ENCODE results near the gene YIF1B. TPM values are rescaled to one million over a fixed set of nuclear protein-coding genes. Genes with fewer than 3 reads are reported as not detected.

The YIF1B gene
- total and polyA plus RNA-seq, 9 of the 15 experiments (the other 6 are each of a cell fraction or from before 2014, with no cell fraction given), result 8.5 to 586 (median 323) TPM

DNA sequence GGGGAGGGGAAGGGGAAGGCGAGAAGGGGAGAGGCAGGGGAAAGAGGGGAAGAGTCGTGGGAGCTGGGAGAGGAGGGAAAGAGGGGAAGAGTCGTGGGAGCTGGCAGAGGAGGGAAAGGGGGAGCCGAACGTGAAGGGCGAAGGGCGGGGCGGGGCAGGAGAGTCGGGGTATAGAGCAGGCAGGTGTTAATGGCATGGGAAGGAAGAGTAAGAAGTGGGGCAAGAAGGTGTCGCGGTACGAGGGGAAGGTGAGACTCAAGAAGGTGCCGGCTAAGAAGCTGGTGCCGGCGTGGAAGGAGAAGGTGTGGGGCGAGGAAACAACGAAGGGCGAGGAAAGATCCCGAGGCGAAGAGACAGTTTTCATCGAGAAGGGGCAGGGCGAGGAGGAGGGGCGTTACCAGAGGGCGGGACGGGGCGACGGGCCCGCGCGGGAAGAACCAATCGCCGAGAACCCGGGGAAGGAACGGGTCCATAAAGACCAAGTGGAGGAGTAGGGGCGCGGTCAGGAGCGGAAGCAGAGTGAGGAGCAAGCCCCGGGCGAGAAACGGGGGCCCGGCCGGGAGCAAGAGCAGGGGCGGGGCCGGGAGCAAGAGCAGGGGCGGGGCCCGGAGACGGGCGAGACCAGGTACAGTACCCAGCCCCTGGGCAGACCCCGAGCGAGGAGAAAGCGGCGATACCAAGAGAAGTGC is 20.3 kb upstream of the YIF1B start (continued):
- TF ChIP-seq, protein P1, sequence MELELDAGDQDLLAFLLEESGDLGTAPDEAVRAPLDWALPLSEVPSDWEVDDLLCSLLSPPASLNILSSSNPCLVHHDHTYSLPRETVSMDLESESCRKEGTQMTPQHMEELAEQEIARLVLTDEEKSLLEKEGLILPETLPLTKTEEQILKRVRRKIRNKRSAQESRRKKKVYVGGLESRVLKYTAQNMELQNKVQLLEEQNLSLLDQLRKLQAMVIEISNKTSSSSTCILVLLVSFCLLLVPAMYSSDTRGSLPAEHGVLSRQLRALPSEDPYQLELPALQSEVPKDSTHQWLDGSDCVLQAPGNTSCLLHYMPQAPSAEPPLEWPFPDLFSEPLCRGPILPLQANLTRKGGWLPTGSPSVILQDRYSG (tag; conservative IDR thresholded peaks at IDR 0.05; ENCODE audit: low read depth), result no peak
- TF ChIP-seq SMAD1 (IDR thresholded peaks at IDR 0.05; ENCODE audit: low read depth, low read length, partially characterized antibody), result no peak
- no peak for TF ChIP-seq ZNF165 (CRISPR knock-in tag; IDR thresholded peaks at IDR 0.05; ENCODE audit: borderline replicate concordance)
- no peak for TF ChIP-seq EP300 (IDR thresholded peaks at IDR 0.05; ENCODE audit: low read length)
- TF ChIP-seq, protein P2, sequence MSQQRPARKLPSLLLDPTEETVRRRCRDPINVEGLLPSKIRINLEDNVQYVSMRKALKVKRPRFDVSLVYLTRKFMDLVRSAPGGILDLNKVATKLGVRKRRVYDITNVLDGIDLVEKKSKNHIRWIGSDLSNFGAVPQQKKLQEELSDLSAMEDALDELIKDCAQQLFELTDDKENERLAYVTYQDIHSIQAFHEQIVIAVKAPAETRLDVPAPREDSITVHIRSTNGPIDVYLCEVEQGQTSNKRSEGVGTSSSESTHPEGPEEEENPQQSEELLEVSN (IDR thresholded peaks at IDR 0.05; ENCODE audit: borderline replicate concordance in 1 of 2, extremely low read depth in 1 of 2, insufficient read depth in 1 of 2, insufficient read length in 1 of 2, low read depth in 1 of 2, low read length in 1 of 2, poor library complexity in 1 of 2, severe bottlenecking in 1 of 2), result peak in 1 of 2 experiments; percentile 54
- peak; percentile 67 for TF ChIP-seq POLR2G (IDR thresholded peaks at IDR 0.05; ENCODE audit: low read depth, low read length)
- TF ChIP-seq, protein P3, sequence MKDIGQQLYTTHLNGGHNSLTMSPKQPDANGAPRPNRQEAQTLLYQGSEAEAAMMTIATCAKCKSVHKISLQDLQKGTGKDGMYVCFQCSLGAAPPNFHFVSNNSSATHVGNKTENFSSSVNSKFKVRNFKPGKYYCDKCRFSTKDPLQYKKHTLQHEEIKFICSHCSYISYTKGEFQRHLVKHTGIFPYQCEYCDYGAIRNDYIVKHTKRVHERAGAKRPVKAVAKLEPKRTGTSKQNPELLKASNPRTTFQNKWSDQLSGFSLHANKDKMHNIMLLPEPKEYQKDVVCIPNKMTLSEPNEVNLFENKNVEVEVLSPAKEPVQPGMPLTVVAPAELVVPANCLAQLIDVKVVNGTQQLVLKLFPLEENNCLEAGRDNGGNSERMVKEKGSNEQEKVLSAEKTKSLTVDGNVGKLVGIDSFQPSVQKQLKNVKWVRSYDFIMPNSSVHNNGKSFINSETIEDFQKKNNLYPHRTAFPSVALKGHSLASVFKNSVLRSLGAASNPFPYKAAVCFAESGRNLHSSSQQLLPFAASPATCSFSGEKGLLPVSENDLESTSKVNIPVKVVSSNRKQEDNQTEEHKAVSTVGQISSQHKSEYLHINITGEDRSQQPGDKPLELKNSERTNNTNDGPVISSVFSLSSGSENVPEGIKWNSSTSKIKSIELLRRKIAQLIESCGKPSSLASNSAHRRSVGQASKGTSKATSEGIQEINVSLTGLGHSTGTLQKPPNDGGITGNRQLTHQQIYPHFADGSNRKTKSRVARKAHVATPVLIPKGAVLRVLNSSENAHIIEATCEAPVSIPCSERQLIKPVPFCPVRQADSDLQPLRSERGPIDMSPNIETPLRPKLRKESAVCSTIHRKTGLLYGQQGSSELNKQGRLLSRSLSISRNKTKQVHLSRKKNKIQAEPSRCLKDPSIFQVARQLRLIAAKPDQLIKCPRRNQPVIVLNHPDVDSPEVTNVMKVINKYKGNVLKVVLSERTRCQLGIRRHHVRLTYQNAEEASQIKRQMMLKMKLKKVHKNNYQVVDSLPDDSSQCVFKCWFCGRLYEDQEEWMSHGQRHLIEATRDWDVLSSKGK (CRISPR knock-in tag; IDR thresholded peaks at IDR 0.05), result no peak
- TF ChIP-seq ZBTB7A (IDR thresholded peaks at IDR 0.05; ENCODE audit: borderline replicate concordance, control insufficient read depth, low read depth, low read length), result no peak
- TF ChIP-seq, protein P4, sequence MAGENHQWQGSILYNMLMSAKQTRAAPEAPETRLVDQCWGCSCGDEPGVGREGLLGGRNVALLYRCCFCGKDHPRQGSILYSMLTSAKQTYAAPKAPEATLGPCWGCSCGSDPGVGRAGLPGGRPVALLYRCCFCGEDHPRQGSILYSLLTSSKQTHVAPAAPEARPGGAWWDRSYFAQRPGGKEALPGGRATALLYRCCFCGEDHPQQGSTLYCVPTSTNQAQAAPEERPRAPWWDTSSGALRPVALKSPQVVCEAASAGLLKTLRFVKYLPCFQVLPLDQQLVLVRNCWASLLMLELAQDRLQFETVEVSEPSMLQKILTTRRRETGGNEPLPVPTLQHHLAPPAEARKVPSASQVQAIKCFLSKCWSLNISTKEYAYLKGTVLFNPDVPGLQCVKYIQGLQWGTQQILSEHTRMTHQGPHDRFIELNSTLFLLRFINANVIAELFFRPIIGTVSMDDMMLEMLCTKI (IDR thresholded peaks at IDR 0.05; ENCODE audit: partially characterized antibody), result no peak
- TF ChIP-seq, protein P5, sequence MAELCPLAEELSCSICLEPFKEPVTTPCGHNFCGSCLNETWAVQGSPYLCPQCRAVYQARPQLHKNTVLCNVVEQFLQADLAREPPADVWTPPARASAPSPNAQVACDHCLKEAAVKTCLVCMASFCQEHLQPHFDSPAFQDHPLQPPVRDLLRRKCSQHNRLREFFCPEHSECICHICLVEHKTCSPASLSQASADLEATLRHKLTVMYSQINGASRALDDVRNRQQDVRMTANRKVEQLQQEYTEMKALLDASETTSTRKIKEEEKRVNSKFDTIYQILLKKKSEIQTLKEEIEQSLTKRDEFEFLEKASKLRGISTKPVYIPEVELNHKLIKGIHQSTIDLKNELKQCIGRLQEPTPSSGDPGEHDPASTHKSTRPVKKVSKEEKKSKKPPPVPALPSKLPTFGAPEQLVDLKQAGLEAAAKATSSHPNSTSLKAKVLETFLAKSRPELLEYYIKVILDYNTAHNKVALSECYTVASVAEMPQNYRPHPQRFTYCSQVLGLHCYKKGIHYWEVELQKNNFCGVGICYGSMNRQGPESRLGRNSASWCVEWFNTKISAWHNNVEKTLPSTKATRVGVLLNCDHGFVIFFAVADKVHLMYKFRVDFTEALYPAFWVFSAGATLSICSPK (IDR thresholded peaks at IDR 0.05; ENCODE audit: borderline replicate concordance), result peak; percentile 76; the same call in 1 of the 2 replicates
- no peak for TF ChIP-seq TAF7 (tag; IDR thresholded peaks at IDR 0.05)
- peak; percentile 96 for TF ChIP-seq HLTF (IDR thresholded peaks at IDR 0.05)
- TF ChIP-seq, protein P6, sequence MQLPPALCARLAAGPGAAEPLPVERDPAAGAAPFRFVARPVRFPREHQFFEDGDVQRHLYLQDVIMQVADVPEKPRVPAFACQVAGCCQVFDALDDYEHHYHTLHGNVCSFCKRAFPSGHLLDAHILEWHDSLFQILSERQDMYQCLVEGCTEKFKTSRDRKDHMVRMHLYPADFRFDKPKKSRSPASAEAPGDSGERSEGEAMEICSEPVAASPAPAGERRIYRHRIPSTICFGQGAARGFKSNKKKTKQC (CRISPR knock-in tag; IDR thresholded peaks at IDR 0.05), result no peak
- TF ChIP-seq, protein P7, sequence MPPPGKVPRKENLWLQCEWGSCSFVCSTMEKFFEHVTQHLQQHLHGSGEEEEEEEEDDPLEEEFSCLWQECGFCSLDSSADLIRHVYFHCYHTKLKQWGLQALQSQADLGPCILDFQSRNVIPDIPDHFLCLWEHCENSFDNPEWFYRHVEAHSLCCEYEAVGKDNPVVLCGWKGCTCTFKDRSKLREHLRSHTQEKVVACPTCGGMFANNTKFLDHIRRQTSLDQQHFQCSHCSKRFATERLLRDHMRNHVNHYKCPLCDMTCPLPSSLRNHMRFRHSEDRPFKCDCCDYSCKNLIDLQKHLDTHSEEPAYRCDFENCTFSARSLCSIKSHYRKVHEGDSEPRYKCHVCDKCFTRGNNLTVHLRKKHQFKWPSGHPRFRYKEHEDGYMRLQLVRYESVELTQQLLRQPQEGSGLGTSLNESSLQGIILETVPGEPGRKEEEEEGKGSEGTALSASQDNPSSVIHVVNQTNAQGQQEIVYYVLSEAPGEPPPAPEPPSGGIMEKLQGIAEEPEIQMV (tag; conservative IDR thresholded peaks at IDR 0.05; ENCODE audit: low read depth), result no peak

All from K562 (cell line).